HG02759 (cell line): Measurements from ENCODE around the gene ELF2.
A peak's percentile ranks its signal among the peaks of the same experiment; 100 is the strongest.
"Not testable (repeated sequence)": the region's sequence is repeated elsewhere in the genome, so short reads cannot be mapped to it uniquely, and the experiment has no call there.

Experiments
- ATAC-seq: cut with Tn5 transposase; IDR thresholded peaks from one replicate; pipeline ENCODE4 v1.9.1; 2021; ENCODE audit warnings: mild to moderate bottlenecking, moderate library complexity; ENCODE audit not compliant: unreplicated experiment

ELF2 gene

GRCh38 chr4:139082750-139083606 is 94.0 kb downstream of the ELF2 start:
- peak; percentile 79 for ATAC-seq

GRCh38 chr4:139078926-139079325 is 98.1 kb downstream of the ELF2 start:
- ATAC-seq, result no peak

- ATAC-seq, result no peak
These were observed 99.3 kb downstream of the ELF2 start for GRCh38 chr4:139077567-139078355.

- ATAC-seq, result no peak
These were observed 100.8 kb downstream of the ELF2 start for GRCh38 chr4:139076016-139076744.

- no peak for ATAC-seq
These were observed 116.4 kb downstream of the ELF2 start for GRCh38 chr4:139060591-139060990.

- ATAC-seq, result not testable (repeated sequence)
These were observed 118.0 kb downstream of the ELF2 start for GRCh38 chr4:139059026-139059425.

- no peak for ATAC-seq
These were observed 122.1 kb downstream of the ELF2 start for GRCh38 chr4:139054791-139055505.

GRCh38 chr4:139053909-139054308 is 123.1 kb downstream of the ELF2 start:
- ATAC-seq, result no peak

- no peak for ATAC-seq
These were observed 126.6 kb downstream of the ELF2 start for GRCh38 chr4:139050446-139050845.

- no peak for ATAC-seq
These were observed 129.0 kb downstream of the ELF2 start for GRCh38 chr4:139048026-139048425.

- no peak for ATAC-seq
These were observed 132.7 kb downstream of the ELF2 start for GRCh38 chr4:139044291-139044690.

GRCh38 chr4:139042981-139043460 is 134.0 kb downstream of the ELF2 start:
- ATAC-seq, result no peak

GRCh38 chr4:139038874-139039443 is 138.1 kb downstream of the ELF2 start:
- ATAC-seq, result no peak

- ATAC-seq, result no peak
These were observed 140.1 kb downstream of the ELF2 start for GRCh38 chr4:139036885-139037284.

GRCh38 chr4:139035650-139036049 is 141.4 kb downstream of the ELF2 start:
- no peak for ATAC-seq

- peak; percentile 70 for ATAC-seq
These were observed 146.3 kb downstream of the ELF2 start for GRCh38 chr4:139030614-139031235.

- ATAC-seq, result not testable (repeated sequence)
These were observed 147.1 kb downstream of the ELF2 start for GRCh38 chr4:139029866-139030363.

- no peak for ATAC-seq
These were observed 148.8 kb downstream of the ELF2 start for GRCh38 chr4:139028191-139028661.

- ATAC-seq, result no peak
These were observed 149.2 kb downstream of the ELF2 start for GRCh38 chr4:139027776-139028175.
